Dendritic cell treated with granulocyte-macrophage colony-stimulating factor and Interleukin-4, amounts not matched to agents 40 ng/mL and 50 ng/mL, for 4 days (primary cell): ENCODE measurements around the gene LRRC53.

Experiments
- H3K27ac Mint-ChIP-seq: one replicate; pipeline ENCODE4 v1.8.0; 2022; ENCODE audit warnings: mild to moderate bottlenecking, mixed read lengths
- H3K27me3 Mint-ChIP-seq: one replicate; pipeline ENCODE4 v1.8.0; 2022; ENCODE audit warnings: mild to moderate bottlenecking, mixed read lengths
- H3K36me3 Mint-ChIP-seq: one replicate; pipeline ENCODE4 v1.8.0; 2022; ENCODE audit warnings: low read depth, mixed read lengths
- H3K4me1 Mint-ChIP-seq: one replicate; pipeline ENCODE4 v1.8.0; 2022; ENCODE audit warnings: low read depth, mixed read lengths
- H3K4me3 Mint-ChIP-seq: one replicate; pipeline ENCODE4 v1.8.0; 2022; ENCODE audit warnings: mild to moderate bottlenecking, moderate library complexity, mixed read lengths
- H3K9me3 Mint-ChIP-seq: one replicate; pipeline ENCODE4 v1.8.0; 2022; ENCODE audit warnings: mixed read lengths
- intact Hi-C: fragments of 100-400 bp; cut with micrococcal nuclease; formaldehyde crosslinking; loops from one replicate; pipeline ENCODE4 v1.15.0; 2022

Gene LRRC53

GRCh38 chr1:74508449-74508848 lies 4.0 kb downstream of the LRRC53 start:
- intact Hi-C loops = no loop called here

GRCh38 chr1:74505928-74506710 lies 6.3 kb downstream of the LRRC53 start:
- H3K27ac Mint-ChIP-seq = no peak overlapping the region
- H3K4me1 Mint-ChIP-seq = no peaks in the 10 kb centered on the region
- no peak overlapping the region for H3K4me3 Mint-ChIP-seq
- intact Hi-C loops = no loop called here
- H3K9me3 Mint-ChIP-seq = no peaks in the 10 kb centered on the region
- no peaks in the 10 kb centered on the region for H3K36me3 Mint-ChIP-seq
- H3K27me3 Mint-ChIP-seq = no peaks in the 10 kb centered on the region

More at GRCh38 chr1:74508449-74508848, 4.0 kb downstream of the LRRC53 start:
- H3K27ac Mint-ChIP-seq = no peak overlapping the region
- no peak overlapping the region for H3K4me3 Mint-ChIP-seq
- H3K27me3 Mint-ChIP-seq = no peaks in the 10 kb centered on the region
- H3K4me1 Mint-ChIP-seq = no peaks in the 10 kb centered on the region
- no peaks in the 10 kb centered on the region for H3K36me3 Mint-ChIP-seq
- no peaks in the 10 kb centered on the region for H3K9me3 Mint-ChIP-seq

DNA sequence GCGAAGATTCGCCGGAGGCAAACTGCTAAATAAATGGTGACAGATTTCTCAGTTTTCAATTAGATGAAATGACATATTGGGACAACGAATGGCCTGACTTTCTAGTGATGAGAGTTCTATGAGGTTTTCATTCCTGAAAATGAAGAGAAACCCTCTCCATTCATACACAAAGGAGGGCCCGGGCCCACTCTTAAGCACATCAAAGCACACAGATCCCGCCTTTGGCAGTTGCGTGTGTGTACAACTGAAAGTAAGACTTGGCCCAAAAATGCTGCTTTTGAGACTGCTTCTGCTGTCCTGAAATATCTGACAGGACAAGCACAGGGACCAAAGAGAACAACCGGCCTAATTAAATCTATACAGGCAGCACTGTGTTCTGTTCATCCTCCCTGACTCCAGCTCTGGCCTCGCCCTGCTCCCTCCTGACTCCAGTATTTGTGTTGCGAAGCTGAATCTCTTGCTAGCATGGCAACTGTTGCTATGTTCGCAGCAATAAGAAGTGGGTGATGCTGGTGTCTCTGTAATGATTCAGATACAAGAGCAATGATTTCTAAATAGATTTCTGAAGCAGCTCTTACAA lies 7.4 kb downstream of the LRRC53 start:
- H3K4me3 Mint-ChIP-seq = no peak overlapping the region
- intact Hi-C loops = no loop called here
- no peaks in the 10 kb centered on the region for H3K9me3 Mint-ChIP-seq
- no peaks in the 10 kb centered on the region for H3K27me3 Mint-ChIP-seq
- no peaks in the 10 kb centered on the region for H3K36me3 Mint-ChIP-seq
- H3K27ac Mint-ChIP-seq = no peak overlapping the region
- no peaks in the 10 kb centered on the region for H3K4me1 Mint-ChIP-seq

- no peaks in the 10 kb centered on the region for H3K27me3 Mint-ChIP-seq
- no peaks in the 10 kb centered on the region for H3K4me1 Mint-ChIP-seq
- intact Hi-C loops = no loop called here
- no peak overlapping the region for H3K27ac Mint-ChIP-seq
- no peaks in the 10 kb centered on the region for H3K9me3 Mint-ChIP-seq
- no peaks in the 10 kb centered on the region for H3K36me3 Mint-ChIP-seq
- no peak overlapping the region for H3K4me3 Mint-ChIP-seq
Observed at GRCh38 chr1:74504125-74504932, 8.1 kb downstream of the LRRC53 start.

GRCh38 chr1:74502858-74503257 lies 9.6 kb downstream of the LRRC53 start:
- Mint-ChIP-seq H3K36me3 (no peaks in the 10 kb centered on the region), H3K4me3 (no peak overlapping the region), H3K9me3 (no peaks in the 10 kb centered on the region), H3K4me1 (no peaks in the 10 kb centered on the region), H3K27me3 (no peaks in the 10 kb centered on the region), H3K27ac (no peak overlapping the region)
- intact Hi-C loops = no loop called here

- intact Hi-C loops = no loop called here
- Mint-ChIP-seq H3K9me3 (no peaks in the 10 kb centered on the region), H3K4me1 (no peaks in the 10 kb centered on the region), H3K27me3 (no peaks in the 10 kb centered on the region), H3K4me3 (no peak overlapping the region), H3K36me3 (no peaks in the 10 kb centered on the region), H3K27ac (no peak overlapping the region)
Observed at GRCh38 chr1:74502432-74502831, 10.0 kb downstream of the LRRC53 start.

DNA sequence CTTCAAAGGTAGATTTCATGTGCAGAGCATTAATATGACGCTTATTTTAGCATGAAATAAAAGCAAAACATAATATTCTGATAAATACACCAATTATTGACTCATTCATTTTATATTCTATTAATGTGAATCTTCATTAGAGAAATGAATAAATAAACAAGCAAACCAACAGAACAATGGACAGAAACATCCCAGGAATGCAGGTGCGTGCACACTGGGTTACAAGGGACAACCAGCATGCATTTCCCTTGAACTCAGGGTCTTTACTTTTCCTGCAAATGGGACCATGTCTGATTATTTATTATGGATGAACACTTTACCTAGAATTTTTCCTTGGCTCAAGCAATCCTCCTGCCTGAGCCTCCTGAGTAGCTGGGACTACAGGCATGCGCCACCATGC lies 13.5 kb downstream of the LRRC53 start:
- H3K9me3 Mint-ChIP-seq = no peaks in the 10 kb centered on the region
- intact Hi-C loops = no loop called here
- H3K36me3 Mint-ChIP-seq = no peaks in the 10 kb centered on the region
- no peak overlapping the region for H3K4me3 Mint-ChIP-seq
- no peak overlapping the region for H3K27ac Mint-ChIP-seq
- H3K4me1 Mint-ChIP-seq = no peaks in the 10 kb centered on the region
- H3K27me3 Mint-ChIP-seq = no peaks in the 10 kb centered on the region

DNA sequence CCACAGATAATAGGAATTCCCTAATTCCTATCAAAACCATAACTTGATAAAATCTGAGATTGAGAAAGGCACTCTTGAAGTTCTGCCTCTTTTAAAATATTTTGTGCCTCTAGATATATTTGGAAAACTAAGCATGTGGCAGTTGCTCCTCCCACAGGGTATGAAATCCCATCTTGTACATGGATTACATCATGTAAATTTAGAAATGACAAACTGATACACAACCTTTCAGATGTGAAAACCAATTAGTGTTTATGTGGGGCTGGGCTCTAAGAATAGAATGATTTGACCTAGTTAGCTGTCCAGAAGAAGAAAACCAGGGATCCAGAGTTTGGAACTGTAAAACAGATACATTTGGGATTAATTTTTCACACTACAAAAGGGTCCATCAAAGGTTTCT lies 15.7 kb downstream of the LRRC53 start:
- H3K36me3 Mint-ChIP-seq = no peaks in the 10 kb centered on the region
- no peaks in the 10 kb centered on the region for H3K9me3 Mint-ChIP-seq
- no peak overlapping the region for H3K27ac Mint-ChIP-seq
- no peaks in the 10 kb centered on the region for H3K4me1 Mint-ChIP-seq
- no peaks in the 10 kb centered on the region for H3K27me3 Mint-ChIP-seq
- intact Hi-C loops = no loop called here
- H3K4me3 Mint-ChIP-seq = no peak overlapping the region

- Mint-ChIP-seq H3K4me3 (no peak overlapping the region), H3K9me3 (no peaks in the 10 kb centered on the region), H3K36me3 (no peaks in the 10 kb centered on the region), H3K27ac (no peak overlapping the region), H3K4me1 (no peaks in the 10 kb centered on the region), H3K27me3 (no peaks in the 10 kb centered on the region)
- intact Hi-C loops = no loop called here
Observed at GRCh38 chr1:74486036-74486435, 26.4 kb downstream of the LRRC53 start.

DNA sequence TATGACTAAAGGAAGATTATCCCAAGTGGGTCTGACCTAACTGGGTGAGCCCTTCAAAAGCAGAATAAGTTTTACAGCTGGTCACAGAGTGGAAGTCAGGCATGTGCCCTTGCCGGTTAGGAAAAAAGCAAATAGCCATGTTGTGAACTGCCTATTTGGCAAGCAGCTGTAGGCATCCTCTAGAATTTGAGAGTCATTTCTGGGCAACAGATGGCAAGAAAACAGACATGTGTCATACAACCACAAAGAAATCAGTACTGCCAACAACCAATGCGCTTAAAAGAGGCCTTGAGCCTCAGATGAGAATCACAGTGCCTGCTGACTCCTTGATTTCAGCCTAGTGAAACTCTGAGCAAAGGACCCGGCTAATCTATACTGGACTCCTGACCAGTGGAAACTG lies 26.8 kb downstream of the LRRC53 start:
- Mint-ChIP-seq H3K27ac (no peak overlapping the region), H3K9me3 (no peaks in the 10 kb centered on the region), H3K27me3 (no peaks in the 10 kb centered on the region), H3K4me3 (no peak overlapping the region), H3K4me1 (no peaks in the 10 kb centered on the region), H3K36me3 (no peaks in the 10 kb centered on the region)
- intact Hi-C loops = no loop called here

GRCh38 chr1:74481607-74482006 lies 30.8 kb downstream of the LRRC53 start:
- intact Hi-C loops = no loop called here
- Mint-ChIP-seq H3K9me3 (no peaks in the 10 kb centered on the region), H3K27ac (no peak overlapping the region), H3K4me1 (no peaks in the 10 kb centered on the region), H3K36me3 (no peaks in the 10 kb centered on the region), H3K27me3 (no peaks in the 10 kb centered on the region), H3K4me3 (no peak overlapping the region)

GRCh38 chr1:74480068-74480467 lies 32.3 kb downstream of the LRRC53 start:
- intact Hi-C loops = no loop called here
- H3K9me3 Mint-ChIP-seq = no peaks in the 10 kb centered on the region
- no peaks in the 10 kb centered on the region for H3K36me3 Mint-ChIP-seq
- no peaks in the 10 kb centered on the region for H3K27me3 Mint-ChIP-seq
- H3K27ac Mint-ChIP-seq = no peak overlapping the region
- H3K4me1 Mint-ChIP-seq = no peaks in the 10 kb centered on the region
- H3K4me3 Mint-ChIP-seq = no peak overlapping the region

DNA sequence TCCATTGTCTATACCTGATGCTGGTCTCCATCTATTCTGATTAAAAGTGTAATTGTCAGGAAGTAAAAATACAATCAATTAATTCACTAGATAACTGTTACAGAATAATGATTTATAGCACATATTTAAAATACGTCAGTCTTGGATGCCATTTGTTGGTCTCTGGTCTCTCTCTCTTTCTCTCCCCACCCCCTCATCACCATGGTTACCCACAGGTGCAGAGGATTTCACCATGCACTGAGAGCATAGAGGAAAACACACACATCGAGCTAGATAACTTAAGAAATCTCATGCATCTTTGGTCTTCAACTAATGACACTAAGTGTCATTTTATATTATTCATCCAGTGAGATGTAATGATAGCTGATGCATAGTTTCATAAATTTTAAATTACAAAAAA lies 33.4 kb downstream of the LRRC53 start:
- Mint-ChIP-seq H3K36me3 (no peaks in the 10 kb centered on the region), H3K4me1 (no peaks in the 10 kb centered on the region), H3K4me3 (no peak overlapping the region), H3K9me3 (no peaks in the 10 kb centered on the region), H3K27me3 (no peaks in the 10 kb centered on the region), H3K27ac (no peak overlapping the region)
- intact Hi-C loops = no loop called here

DNA sequence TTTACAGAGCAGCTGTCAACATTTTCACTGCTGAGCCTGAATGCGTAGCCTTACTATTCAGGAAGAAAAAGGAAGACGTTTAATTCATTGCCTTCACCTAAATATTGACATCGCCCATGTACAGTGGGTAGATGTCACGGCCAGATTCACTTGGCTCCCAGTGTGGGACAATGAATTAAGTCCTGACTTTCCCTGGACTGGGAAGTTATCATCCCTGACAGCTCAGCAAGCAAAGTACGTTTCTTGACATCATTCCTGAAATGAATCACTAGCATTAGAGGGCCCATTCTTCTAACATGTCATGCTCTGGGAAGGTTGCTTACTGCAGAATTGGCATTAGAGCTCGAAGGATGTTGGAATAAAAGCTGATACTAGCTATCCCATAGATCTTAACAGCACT lies 37.8 kb downstream of the LRRC53 start:
- Mint-ChIP-seq H3K27me3 (no peaks in the 10 kb centered on the region), H3K27ac (no peak overlapping the region), H3K4me3 (no peak overlapping the region), H3K4me1 (no peaks in the 10 kb centered on the region), H3K9me3 (no peaks in the 10 kb centered on the region), H3K36me3 (no peaks in the 10 kb centered on the region)
- intact Hi-C loops = no loop called here
